Stomach smooth muscle (tissue), 2 donors: ENCODE results near the gene ABCG8.

Experiments
- H3K27ac ChIP-seq: one replicate; pipeline ENCODE4 v1.7.0; 2013; ENCODE audit warnings: mild to moderate bottlenecking, low read length, inconsistent platforms
- H3K27me3 ChIP-seq, 2 donors: one replicate each; pipeline ENCODE4 v1.7.0; 2013; ENCODE audit warnings: low read length in 2 of 2; ENCODE audit not compliant: insufficient read depth in 2 of 2, control insufficient read depth in 1 of 2
- H3K36me3 ChIP-seq, 2 donors: one replicate each; pipeline ENCODE4 v1.7.0; 2013; ENCODE audit warnings: low read length in 2 of 2; ENCODE audit not compliant: control insufficient read depth in 2 of 2, insufficient read depth in 2 of 2
- H3K4me1 ChIP-seq: one replicate; pipeline ENCODE4 v1.7.0; 2013; ENCODE audit warnings: low read length; ENCODE audit not compliant: control insufficient read depth, insufficient read depth
- H3K4me3 ChIP-seq, 2 donors: one replicate each; pipeline ENCODE4 v1.7.0; 2013; ENCODE audit warnings: low read length in 2 of 2
- H3K9ac ChIP-seq, 2 donors: one replicate each; pipeline ENCODE4 v1.7.0; 2013; ENCODE audit warnings: low read length in 2 of 2, mild to moderate bottlenecking in 1 of 2
- H3K9me3 ChIP-seq, 2 donors: one replicate each; pipeline ENCODE4 v1.7.0; 2013; ENCODE audit warnings: low read length in 2 of 2; ENCODE audit not compliant: control insufficient read depth in 2 of 2
- donor health status: healthy.
- donor health status: Pancreatic carcinoma.

ABCG8 gene

DNA sequence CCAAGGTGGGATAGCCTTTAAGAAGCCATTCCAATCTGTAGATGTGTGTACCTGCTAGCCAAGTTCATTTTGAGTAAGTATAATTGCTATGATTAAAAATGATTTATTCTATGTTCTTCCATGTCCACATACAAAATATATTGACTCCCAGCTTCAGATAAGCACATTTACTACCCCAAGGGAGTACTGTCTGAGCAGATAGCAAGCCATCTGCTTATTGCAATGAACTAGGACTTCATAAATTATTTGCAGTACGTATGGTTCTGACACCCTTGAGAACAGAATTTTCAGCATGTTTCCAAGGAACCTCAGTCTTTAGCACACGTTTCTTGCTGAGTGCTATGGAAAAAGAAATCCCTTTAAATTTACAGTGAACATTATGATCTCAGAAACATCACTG is 28.3 kb upstream of the ABCG8 start:
- H3K27me3 ChIP-seq: no peaks in the 10 kb centered on the region
- peaks cover 9 to 15% of the 10 kb centered on the region in 2 donors for H3K36me3 ChIP-seq
- H3K4me1 ChIP-seq: no peaks in the 10 kb centered on the region
- no peak overlapping the region for H3K9ac ChIP-seq
- H3K4me3 ChIP-seq: no peak overlapping the region
- H3K9me3 ChIP-seq: no peaks in the 10 kb centered on the region
- H3K27ac ChIP-seq: no peak overlapping the region

GRCh38 chr2:43810888-43811287 is 27.9 kb upstream of the ABCG8 start:
- H3K4me3 ChIP-seq: no peak overlapping the region
- H3K9me3 ChIP-seq: no peaks in the 10 kb centered on the region
- no peak overlapping the region for H3K9ac ChIP-seq
- peaks cover 7 to 15% of the 10 kb centered on the region in 2 donors for H3K36me3 ChIP-seq
- H3K4me1 ChIP-seq: no peaks in the 10 kb centered on the region
- no peaks in the 10 kb centered on the region for H3K27me3 ChIP-seq
- no peak overlapping the region for H3K27ac ChIP-seq

DNA sequence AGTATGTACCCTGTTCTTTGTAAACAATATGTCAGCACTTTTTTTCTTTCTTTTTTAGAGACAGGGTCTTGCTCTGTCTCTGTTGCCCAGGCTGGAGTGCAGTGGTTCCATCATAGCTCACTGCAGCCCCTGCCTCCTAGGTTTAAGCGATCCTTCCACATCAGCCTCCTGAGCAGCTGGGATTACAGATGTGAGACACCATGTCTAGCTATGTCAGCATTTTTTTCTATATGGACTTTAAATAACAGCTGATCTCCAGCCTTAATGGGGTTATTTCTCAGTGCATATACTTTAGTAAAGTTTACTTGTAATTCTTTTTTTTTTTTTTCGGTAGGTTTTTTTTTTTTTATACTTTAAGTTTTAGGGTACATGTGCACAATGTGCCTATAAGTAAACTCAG is 26.8 kb upstream of the ABCG8 start:
- peaks cover 7 to 12% of the 10 kb centered on the region in 2 donors for H3K36me3 ChIP-seq
- no peak overlapping the region for H3K4me3 ChIP-seq
- H3K9ac ChIP-seq: no peak overlapping the region
- no peaks in the 10 kb centered on the region for H3K4me1 ChIP-seq
- H3K27me3 ChIP-seq: no peaks in the 10 kb centered on the region
- no peak overlapping the region for H3K27ac ChIP-seq
- H3K9me3 ChIP-seq: no peaks in the 10 kb centered on the region

GRCh38 chr2:43812947-43813346 is 25.8 kb upstream of the ABCG8 start:
- Histone ChIP-seq H3K9ac (no peak overlapping the region), H3K27ac (no peak overlapping the region), H3K9me3 (no peaks in the 10 kb centered on the region), H3K4me3 (no peak overlapping the region), H3K4me1 (no peaks in the 10 kb centered on the region), H3K27me3 (no peaks in the 10 kb centered on the region), H3K36me3 (peaks cover 7 to 10% of the 10 kb centered on the region in 2 donors)

GRCh38 chr2:43814711-43815110 is 24.1 kb upstream of the ABCG8 start:
- H3K27me3 ChIP-seq: no peaks in the 10 kb centered on the region

GRCh38 chr2:43818761-43819160 is 20.0 kb upstream of the ABCG8 start:
- Histone ChIP-seq H3K27me3 (peaks cover 3% of the 10 kb centered on the region in 2 donors), H3K4me1 (no peaks in the 10 kb centered on the region), H3K27ac (no peak overlapping the region), H3K9ac (no peak overlapping the region), H3K9me3 (no peaks in the 10 kb centered on the region), H3K36me3 (no peaks in the 10 kb centered on the region), H3K4me3 (no peak overlapping the region)

More at GRCh38 chr2:43814711-43815110, 24.1 kb upstream of the ABCG8 start:
- Histone ChIP-seq H3K9ac (no peak overlapping the region), H3K4me1 (no peaks in the 10 kb centered on the region), H3K4me3 (no peak overlapping the region), H3K27ac (no peak overlapping the region), H3K36me3 (peaks cover 0 to 5% of the 10 kb centered on the region in 2 donors), H3K9me3 (no peaks in the 10 kb centered on the region)

- H3K4me1 ChIP-seq: no peaks in the 10 kb centered on the region
- H3K4me3 ChIP-seq: no peak overlapping the region
- no peaks in the 10 kb centered on the region for H3K36me3 ChIP-seq
- peaks cover 3 to 5% of the 10 kb centered on the region in 2 donors for H3K27me3 ChIP-seq
- H3K9me3 ChIP-seq: no peaks in the 10 kb centered on the region
- no peak overlapping the region for H3K9ac ChIP-seq
- H3K27ac ChIP-seq: no peak overlapping the region
These were observed 19.1 kb upstream of the ABCG8 start for GRCh38 chr2:43819491-43820163.

DNA sequence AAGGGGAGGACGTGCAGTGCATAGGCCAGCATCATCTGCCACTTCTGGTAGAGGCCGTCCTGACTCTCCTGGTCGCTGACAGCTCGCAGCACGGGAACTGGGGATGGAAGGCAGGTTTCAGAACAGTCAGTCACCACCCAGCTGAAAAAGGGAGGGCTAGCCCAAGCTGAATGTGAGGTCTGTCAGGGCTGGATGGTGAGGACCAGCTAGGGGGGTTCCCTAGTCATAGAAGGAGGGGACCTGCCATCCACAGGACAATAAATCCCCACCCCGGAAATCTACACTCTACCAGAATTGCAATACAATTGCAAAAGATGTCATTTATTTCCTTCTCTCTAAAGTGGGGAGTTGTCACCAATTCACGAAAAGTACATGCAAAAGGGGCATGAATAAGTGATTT is 15.9 kb upstream of the ABCG8 start:
- H3K9ac ChIP-seq: no peak overlapping the region
- no peaks in the 10 kb centered on the region for H3K4me1 ChIP-seq
- H3K27me3 ChIP-seq: peaks cover 3 to 7% of the 10 kb centered on the region in 2 donors

GRCh38 chr2:43823751-43824150 is 15.0 kb upstream of the ABCG8 start:
- H3K36me3 ChIP-seq: no peaks in the 10 kb centered on the region
- H3K27ac ChIP-seq: no peak overlapping the region
- no peaks in the 10 kb centered on the region for H3K9me3 ChIP-seq
- no peak overlapping the region for H3K9ac ChIP-seq
- no peak overlapping the region for H3K4me3 ChIP-seq
- H3K4me1 ChIP-seq: no peaks in the 10 kb centered on the region
- H3K27me3 ChIP-seq: peaks cover 3 to 7% of the 10 kb centered on the region in 2 donors

More for the DNA sequence above, 15.9 kb upstream of the ABCG8 start:
- Histone ChIP-seq H3K9me3 (no peaks in the 10 kb centered on the region), H3K27ac (no peak overlapping the region), H3K36me3 (no peaks in the 10 kb centered on the region), H3K4me3 (no peak overlapping the region)

GRCh38 chr2:43824512-43824911 is 14.3 kb upstream of the ABCG8 start:
- Histone ChIP-seq H3K36me3 (no peaks in the 10 kb centered on the region), H3K9ac (no peak overlapping the region), H3K4me3 (no peak overlapping the region), H3K4me1 (no peaks in the 10 kb centered on the region), H3K27ac (no peak overlapping the region), H3K9me3 (no peaks in the 10 kb centered on the region), H3K27me3 (peaks cover 3 to 7% of the 10 kb centered on the region in 2 donors)

DNA sequence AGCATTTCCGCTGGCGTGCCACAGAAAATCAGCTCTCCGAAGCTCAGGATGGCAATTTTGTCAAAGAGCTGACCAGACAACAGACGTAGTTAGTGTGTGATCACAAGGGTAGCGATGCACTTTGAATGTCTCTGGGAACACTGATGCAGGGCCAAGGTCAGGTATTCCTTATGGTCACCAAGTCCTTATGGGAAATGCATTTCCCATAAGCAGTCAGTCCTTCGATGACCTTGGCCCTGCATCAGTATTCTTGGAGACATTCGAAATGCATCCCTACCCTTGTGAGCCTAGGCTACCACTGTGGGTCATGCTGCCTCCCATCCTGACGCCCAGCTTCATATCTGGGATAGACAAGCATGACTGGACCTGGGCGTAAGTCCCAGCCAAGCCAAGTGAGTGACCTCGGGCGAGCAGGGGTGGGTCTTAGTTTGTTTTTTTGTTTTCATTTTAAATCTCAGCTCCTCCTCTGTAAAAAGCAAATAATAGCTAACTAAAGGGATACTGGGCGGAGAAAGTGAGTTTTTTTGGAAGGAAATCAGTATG is 13.7 kb upstream of the ABCG8 start:
- Histone ChIP-seq H3K9ac (no peak overlapping the region), H3K9me3 (no peaks in the 10 kb centered on the region), H3K4me1 (no peaks in the 10 kb centered on the region), H3K36me3 (no peaks in the 10 kb centered on the region), H3K27ac (no peak overlapping the region), H3K4me3 (no peak overlapping the region), H3K27me3 (peaks cover 3 to 7% of the 10 kb centered on the region in 2 donors)
